Measurements from ENCODE around the gene XPC. TPM values are rescaled to one million over a fixed set of nuclear protein-coding genes. Genes with fewer than 3 reads are reported as not detected.

The XPC gene
- polyA plus RNA-seq, 1 donor from 2014 or later, result 21.9 TPM

- Histone ChIP-seq H3K4me2 (ENCODE audit: low read length) (no peak overlapping the region), H3K27ac (ENCODE audit: low read length) (no peak overlapping the region), H4K20me1 (ENCODE audit: insufficient read depth) (no peaks in the 10 kb centered on the region), H3K4me3 (ENCODE audit: low read length) (no peak overlapping the region), H3F3A (ENCODE audit: insufficient read depth, low read length, poor library complexity, severe bottlenecking) (no peaks in the 10 kb centered on the region), H3K9ac (ENCODE audit: low read length) (no peak overlapping the region), H3K36me3 (ENCODE audit: insufficient read depth, low read length) (peaks cover 9% of the 10 kb centered on the region), H3K79me2 (replicated peaks; ENCODE audit: insufficient read depth, low read length) (peaks cover 37% of the 10 kb centered on the region), H3K9me2 (ENCODE audit: insufficient read depth, low read length) (no peaks in the 10 kb centered on the region), H2AFZ (ENCODE audit: low read depth, low read length) (no peak overlapping the region), H3K9me3 (ENCODE audit: low read length) (no peaks in the 10 kb centered on the region), H3K27me3 (ENCODE audit: insufficient read depth, low read depth, low read length) (no peaks in the 10 kb centered on the region)
- TF ChIP-seq CTCF (IDR thresholded peaks at IDR 0.05; ENCODE audit: poor library complexity, severe bottlenecking) (no peak), POLR2AphosphoS5 (IDR thresholded peaks at IDR 0.05) (no peak), RAD21 (conservative IDR thresholded peaks at IDR 0.05) (no peak), EP300 (conservative IDR thresholded peaks at IDR 0.05; ENCODE audit: poor library complexity, severe bottlenecking) (no peak), REST (IDR thresholded peaks at IDR 0.05; ENCODE audit: borderline replicate concordance) (no peak), TAF1 (IDR thresholded peaks at IDR 0.05; ENCODE audit: low read depth) (no peak), SMC3 (conservative IDR thresholded peaks at IDR 0.05; ENCODE audit: poor library complexity) (no peak), EZH2 (IDR thresholded peaks at IDR 0.05; ENCODE audit: borderline replicate concordance, insufficient read depth, low read length, poor library complexity, severe bottlenecking) (no peak), MXI1 (conservative IDR thresholded peaks at IDR 0.05; ENCODE audit: poor library complexity, severe bottlenecking) (no peak)
Measured at GRCh38 chr3:14130230-14130629, 48.2 kb downstream of the XPC start.

- no peaks in the 10 kb centered on the region for H3K9me3 ChIP-seq (ENCODE audit: low read length)
- H4K20me1 ChIP-seq (ENCODE audit: insufficient read depth), result no peaks in the 10 kb centered on the region
- no peak overlapping the region for H3K27ac ChIP-seq (ENCODE audit: low read length)
- no peak overlapping the region for H2AFZ ChIP-seq (ENCODE audit: low read depth, low read length)
- TF ChIP-seq SMC3 (conservative IDR thresholded peaks at IDR 0.05; ENCODE audit: poor library complexity), result no peak
- no peak for TF ChIP-seq TAF1 (IDR thresholded peaks at IDR 0.05; ENCODE audit: low read depth)
- no peak for TF ChIP-seq POLR2AphosphoS5 (IDR thresholded peaks at IDR 0.05)
- no peak for TF ChIP-seq REST (IDR thresholded peaks at IDR 0.05; ENCODE audit: borderline replicate concordance)
- TF ChIP-seq EZH2 (IDR thresholded peaks at IDR 0.05; ENCODE audit: borderline replicate concordance, insufficient read depth, low read length, poor library complexity, severe bottlenecking), result no peak
- TF ChIP-seq RAD21 (conservative IDR thresholded peaks at IDR 0.05), result no peak
- no peak for TF ChIP-seq EP300 (conservative IDR thresholded peaks at IDR 0.05; ENCODE audit: poor library complexity, severe bottlenecking)
- no peak for TF ChIP-seq MXI1 (conservative IDR thresholded peaks at IDR 0.05; ENCODE audit: poor library complexity, severe bottlenecking)
- TF ChIP-seq CTCF (IDR thresholded peaks at IDR 0.05; ENCODE audit: poor library complexity, severe bottlenecking), result no peak
- no peak overlapping the region for H3K9ac ChIP-seq (ENCODE audit: low read length)
- H3K36me3 ChIP-seq (ENCODE audit: insufficient read depth, low read length), result peaks cover 9% of the 10 kb centered on the region
- H3F3A ChIP-seq (ENCODE audit: insufficient read depth, low read length, poor library complexity, severe bottlenecking), result no peaks in the 10 kb centered on the region
- H3K9me2 ChIP-seq (ENCODE audit: insufficient read depth, low read length), result no peaks in the 10 kb centered on the region
- no peak overlapping the region for H3K4me2 ChIP-seq (ENCODE audit: low read length)
- no peak overlapping the region for H3K4me3 ChIP-seq (ENCODE audit: low read length)
- H3K27me3 ChIP-seq (ENCODE audit: insufficient read depth, low read depth, low read length), result no peaks in the 10 kb centered on the region
- H3K79me2 ChIP-seq (replicated peaks; ENCODE audit: insufficient read depth, low read length), result peaks cover 37% of the 10 kb centered on the region
Measured at GRCh38 chr3:14129296-14129695, 49.1 kb downstream of the XPC start.
